GM12878 (cell line): ENCODE results near the gene C12orf60. TPM values are rescaled to one million over a fixed set of nuclear protein-coding genes. Genes with fewer than 3 reads are reported as not detected.

ENCODE experiments used
- ATF3 ChIP-seq: IDR thresholded peaks from 2 replicates; pipeline ENCODE4 v1.6.1; 2011; ENCODE audit warnings: low read depth, mild to moderate bottlenecking, low read length, moderate library complexity, borderline replicate concordance; ENCODE audit errors: extremely low read depth
- BCL3 ChIP-seq: IDR thresholded peaks from 2 replicates; pipeline ENCODE4 v1.6.1; 2011; ENCODE audit warnings: borderline replicate concordance, low read depth, mild to moderate bottlenecking, moderate library complexity, low read length; ENCODE audit not compliant: insufficient read depth, poor library complexity, severe bottlenecking
- BCLAF1 ChIP-seq: fragments of 450-650 bp; IDR thresholded peaks from 2 replicates; pipeline ENCODE4 v1.6.1; 2017; ENCODE audit warnings: antibody characterized with exemption, mild to moderate bottlenecking, moderate library complexity
- BHLHE40 ChIP-seq, 2 experiments: fragments of 450-650 bp in 1 of 2; IDR thresholded peaks; 2 replicates each; pipeline ENCODE4 v1.6.1; 2011 to 2017; ENCODE audit warnings: low read depth in 2 of 2, borderline replicate concordance in 1 of 2, improper control_type of control experiment in 1 of 2, low read length in 1 of 2, mild to moderate bottlenecking in 1 of 2
- CBFB ChIP-seq: IDR thresholded peaks from 2 replicates; pipeline ENCODE4 v1.6.1; 2016; ENCODE audit warnings: antibody characterized with exemption, low read depth
- CREM ChIP-seq: IDR thresholded peaks from 2 replicates; pipeline ENCODE4 v1.6.1; 2014; ENCODE audit warnings: antibody characterized with exemption, low read depth
- CUX1 ChIP-seq: IDR thresholded peaks from 2 replicates; pipeline ENCODE4 v1.6.1; 2012; ENCODE audit warnings: improper control_type of control experiment, low read depth, low read length; ENCODE audit not compliant: insufficient replicate concordance
- MAX ChIP-seq: IDR thresholded peaks from 2 replicates; pipeline ENCODE4 v1.6.1; 2012; ENCODE audit warnings: low read depth, low read length, improper control_type of control experiment
- MXI1 ChIP-seq: fragments of 150-350 bp; IDR thresholded peaks from 2 replicates; pipeline ENCODE4 v1.6.1; 2011; ENCODE audit warnings: low read depth, mild to moderate bottlenecking, inconsistent platforms, low read length, improper control_type of control experiment
- POU2F2 ChIP-seq: IDR thresholded peaks from 3 replicates; pipeline ENCODE4 v1.6.1; 2011; ENCODE audit warnings: low read depth, mild to moderate bottlenecking, low read length, borderline replicate concordance
- RFX5 ChIP-seq: IDR thresholded peaks from 2 replicates; pipeline ENCODE4 v1.6.1; 2011; ENCODE audit warnings: low read depth, low read length, improper control_type of control experiment
- SP1 ChIP-seq: IDR thresholded peaks from one replicate; pipeline ENCODE4 v1.6.1; 2011; ENCODE audit warnings: low read depth, low read length
- TBL1XR1 ChIP-seq: IDR thresholded peaks from 2 replicates; pipeline ENCODE4 v1.6.1; 2012; ENCODE audit warnings: low read depth, low read length, improper control_type of control experiment
- ZBED1 ChIP-seq: IDR thresholded peaks from 2 replicates; pipeline ENCODE4 v1.6.1; 2016; ENCODE audit warnings: borderline replicate concordance
- ZBTB4 ChIP-seq: fragments of 450-650 bp; formaldehyde crosslinking; IDR thresholded peaks from 2 replicates; pipeline ENCODE4 v1.4.0; 2022; ENCODE audit warnings: mild to moderate bottlenecking, moderate library complexity
- ZNF24 ChIP-seq: fragments of 450-650 bp; IDR thresholded peaks from 2 replicates; pipeline ENCODE4 v1.6.1; 2017; ENCODE audit warnings: antibody characterized with exemption, mild to moderate bottlenecking
- polyA plus RNA-seq, 11 experiments: library from polyadenylated mRNA; depleted of rRNA in 4 of 11; unstranded in 6 of 11; stranded (reverse) in 5 of 11; fragments of >200 nt; fragmentation: Nextera tagmentation in 4 of 11; fragmentation: Illumina TruSeq in 1 of 11; extraction: Ambion mirVana in 4 of 11; extraction: Trizol in 1 of 11; gene quantifications; 1 replicate in 1 of 11; 2 replicates in 10 of 11; pipeline versions ENCODE4 v1.2.1 to v1.2.3, GENCODE V29; 2011 to 2016; ENCODE audit warnings: inconsistent platforms in 2 of 11, missing spikeins in 2 of 11, low read depth in 1 of 11
- total RNA-seq, 4 experiments: library from RNA; depleted of rRNA in 3 of 4; stranded (reverse); fragments of >200 nt in 3 of 4; fragmentation: Illumina TruSeq in 1 of 4; extraction: Trizol in 1 of 4; gene quantifications; 2 replicates each; pipeline versions ENCODE4 v1.2.1 to v1.2.3, GENCODE V29; 2013 to 2021

C12orf60 gene
- total and polyA plus RNA-seq, 10 of the 15 experiments (the other 5 are each of a cell fraction or from before 2014, with no cell fraction given): 1.8 to 7.2 (median 3.2) TPM

- TF ChIP-seq ZBTB4 (CRISPR knock-in tag) (peak; percentile 42), BCLAF1 (no peak; the same call in 1 of the 2 replicates), RFX5 (no peak), BCL3 (peak; percentile 38), CREM (peak; percentile 78), CUX1 (no peak), ZBED1 (peak; percentile 89), ZNF24 (no peak), TBL1XR1 (peak; percentile 54; the same call in 1 of the 2 replicates), BHLHE40 (IDR thresholded peaks at IDR 0.05; ENCODE audit: borderline replicate concordance in 1 of 2, low read depth in 2 of 2, low read length in 1 of 2) (peak; percentile 83 to 91), MAX (peak; percentile 78), MXI1 (peak; percentile 46; the same call in 1 of the 2 replicates), POU2F2 (peak; percentile 80), CBFB (no peak), SP1 (no peak), ATF3 (no peak)
Observed at GRCh38 chr12:14769969-14770495, 33.4 kb upstream of the C12orf60 start (continued).
